T-helper 1 cell treated with Interleukin-12 subunit alpha and Interleukin-12 subunit beta and Interleukin-4 antibody, amounts not matched to agents 30 μg/mL and 1 μg/mL, for 36 hours (primary cell): Measurements from ENCODE around the gene MAMDC2.

Experiments used
- H3K27ac Mint-ChIP-seq: one replicate; pipeline ENCODE4 v1.8.0; 2021; ENCODE audit warnings: mild to moderate bottlenecking, mixed read lengths
- H3K27me3 Mint-ChIP-seq: one replicate; pipeline ENCODE4 v1.8.0; 2021; ENCODE audit warnings: low read depth, mixed read lengths
- H3K36me3 Mint-ChIP-seq: one replicate; pipeline ENCODE4 v1.8.0; 2021; ENCODE audit warnings: low read depth, mixed read lengths
- H3K4me1 Mint-ChIP-seq: one replicate; pipeline ENCODE4 v1.8.0; 2021; ENCODE audit warnings: low read depth, mixed read lengths
- H3K4me3 Mint-ChIP-seq: one replicate; pipeline ENCODE4 v1.8.0; 2021; ENCODE audit warnings: mild to moderate bottlenecking, moderate library complexity, mixed read lengths
- H3K9me3 Mint-ChIP-seq: one replicate; pipeline ENCODE4 v1.8.0; 2021; ENCODE audit warnings: mixed read lengths

Gene MAMDC2

GRCh38 chr9:70094747-70095146 is 51.1 kb downstream of the MAMDC2 start:
- H3K4me3 Mint-ChIP-seq, result no peak overlapping the region
- no peaks in the 10 kb centered on the region for H3K4me1 Mint-ChIP-seq
- H3K9me3 Mint-ChIP-seq, result no peaks in the 10 kb centered on the region
- H3K27ac Mint-ChIP-seq, result no peak overlapping the region
- no peaks in the 10 kb centered on the region for H3K36me3 Mint-ChIP-seq
- no peaks in the 10 kb centered on the region for H3K27me3 Mint-ChIP-seq

GRCh38 chr9:70097187-70097586 is 53.5 kb downstream of the MAMDC2 start:
- H3K27me3 Mint-ChIP-seq, result no peaks in the 10 kb centered on the region
- no peaks in the 10 kb centered on the region for H3K9me3 Mint-ChIP-seq
- no peaks in the 10 kb centered on the region for H3K36me3 Mint-ChIP-seq
- H3K27ac Mint-ChIP-seq, result no peak overlapping the region
- H3K4me3 Mint-ChIP-seq, result no peak overlapping the region
- H3K4me1 Mint-ChIP-seq, result no peaks in the 10 kb centered on the region

- no peak overlapping the region for H3K4me3 Mint-ChIP-seq
- no peaks in the 10 kb centered on the region for H3K36me3 Mint-ChIP-seq
- no peaks in the 10 kb centered on the region for H3K4me1 Mint-ChIP-seq
- H3K9me3 Mint-ChIP-seq, result no peaks in the 10 kb centered on the region
- no peak overlapping the region for H3K27ac Mint-ChIP-seq
- H3K27me3 Mint-ChIP-seq, result no peaks in the 10 kb centered on the region
Measured at GRCh38 chr9:70100362-70100761, 56.7 kb downstream of the MAMDC2 start.

GRCh38 chr9:70101265-70101664 is 57.6 kb downstream of the MAMDC2 start:
- H3K27me3 Mint-ChIP-seq, result no peaks in the 10 kb centered on the region
- no peaks in the 10 kb centered on the region for H3K9me3 Mint-ChIP-seq
- no peak overlapping the region for H3K4me3 Mint-ChIP-seq
- no peaks in the 10 kb centered on the region for H3K4me1 Mint-ChIP-seq
- no peak overlapping the region for H3K27ac Mint-ChIP-seq
- H3K36me3 Mint-ChIP-seq, result no peaks in the 10 kb centered on the region

- peaks cover under 1% of the 10 kb centered on the region for H3K4me1 Mint-ChIP-seq
- no peaks in the 10 kb centered on the region for H3K36me3 Mint-ChIP-seq
- peaks cover 14% of the 10 kb centered on the region for H3K27me3 Mint-ChIP-seq
- H3K4me3 Mint-ChIP-seq, result no peak overlapping the region
- no peak overlapping the region for H3K27ac Mint-ChIP-seq
- no peaks in the 10 kb centered on the region for H3K9me3 Mint-ChIP-seq
Measured at GRCh38 chr9:70105147-70105546, 61.5 kb downstream of the MAMDC2 start.

- H3K4me1 Mint-ChIP-seq, result peaks cover 6% of the 10 kb centered on the region
- H3K9me3 Mint-ChIP-seq, result no peaks in the 10 kb centered on the region
- H3K27me3 Mint-ChIP-seq, result peaks cover 18% of the 10 kb centered on the region
- H3K4me3 Mint-ChIP-seq, result no peak overlapping the region
- no peak overlapping the region for H3K27ac Mint-ChIP-seq
- H3K36me3 Mint-ChIP-seq, result no peaks in the 10 kb centered on the region
Measured at GRCh38 chr9:70106571-70106970, 62.9 kb downstream of the MAMDC2 start.

GRCh38 chr9:70107558-70107957 is 63.9 kb downstream of the MAMDC2 start:
- peaks cover 18% of the 10 kb centered on the region for H3K27me3 Mint-ChIP-seq
- no peaks in the 10 kb centered on the region for H3K36me3 Mint-ChIP-seq
- H3K27ac Mint-ChIP-seq, result no peak overlapping the region
- no peak overlapping the region for H3K4me3 Mint-ChIP-seq
- peaks cover 6% of the 10 kb centered on the region for H3K4me1 Mint-ChIP-seq
- H3K9me3 Mint-ChIP-seq, result no peaks in the 10 kb centered on the region

GRCh38 chr9:70108181-70108580 is 64.5 kb downstream of the MAMDC2 start:
- no peaks in the 10 kb centered on the region for H3K9me3 Mint-ChIP-seq
- H3K27ac Mint-ChIP-seq, result no peak overlapping the region
- peaks cover 18% of the 10 kb centered on the region for H3K27me3 Mint-ChIP-seq
- no peaks in the 10 kb centered on the region for H3K36me3 Mint-ChIP-seq
- peaks cover 6% of the 10 kb centered on the region for H3K4me1 Mint-ChIP-seq
- no peak overlapping the region for H3K4me3 Mint-ChIP-seq

- Mint-ChIP-seq H3K27me3 (peaks cover 22% of the 10 kb centered on the region), H3K27ac (no peak overlapping the region), H3K9me3 (no peaks in the 10 kb centered on the region), H3K4me1 (peaks cover 6% of the 10 kb centered on the region), H3K4me3 (no peak overlapping the region), H3K36me3 (no peaks in the 10 kb centered on the region)
Measured at GRCh38 chr9:70110194-70111041, 66.8 kb downstream of the MAMDC2 start.

- no peaks in the 10 kb centered on the region for H3K9me3 Mint-ChIP-seq
- H3K4me3 Mint-ChIP-seq, result no peak overlapping the region
- no peak overlapping the region for H3K27ac Mint-ChIP-seq
- peaks cover 6% of the 10 kb centered on the region for H3K4me1 Mint-ChIP-seq
- H3K27me3 Mint-ChIP-seq, result peaks cover 22% of the 10 kb centered on the region
- no peaks in the 10 kb centered on the region for H3K36me3 Mint-ChIP-seq
Measured at GRCh38 chr9:70111042-70111602, 67.5 kb downstream of the MAMDC2 start.

GRCh38 chr9:70111641-70112236 is 68.1 kb downstream of the MAMDC2 start:
- Mint-ChIP-seq H3K9me3 (no peaks in the 10 kb centered on the region), H3K4me1 (peaks cover 6% of the 10 kb centered on the region), H3K27me3 (peaks cover 21% of the 10 kb centered on the region), H3K36me3 (no peaks in the 10 kb centered on the region), H3K27ac (no peak overlapping the region), H3K4me3 (no peak overlapping the region)

GRCh38 chr9:70112981-70113380 is 69.3 kb downstream of the MAMDC2 start:
- no peaks in the 10 kb centered on the region for H3K9me3 Mint-ChIP-seq
- H3K27ac Mint-ChIP-seq, result no peak overlapping the region
- H3K27me3 Mint-ChIP-seq, result peaks cover 15% of the 10 kb centered on the region
- H3K36me3 Mint-ChIP-seq, result no peaks in the 10 kb centered on the region
- peaks cover 6% of the 10 kb centered on the region for H3K4me1 Mint-ChIP-seq
- no peak overlapping the region for H3K4me3 Mint-ChIP-seq

GRCh38 chr9:70113403-70114022 is 69.9 kb downstream of the MAMDC2 start:
- H3K27me3 Mint-ChIP-seq, result peaks cover 19% of the 10 kb centered on the region

GRCh38 chr9:70114898-70115297 is 71.2 kb downstream of the MAMDC2 start:
- no peaks in the 10 kb centered on the region for H3K36me3 Mint-ChIP-seq
- peaks cover 22% of the 10 kb centered on the region for H3K27me3 Mint-ChIP-seq
- H3K4me3 Mint-ChIP-seq, result no peak overlapping the region
- H3K4me1 Mint-ChIP-seq, result peaks cover 6% of the 10 kb centered on the region
- no peak overlapping the region for H3K27ac Mint-ChIP-seq
- no peaks in the 10 kb centered on the region for H3K9me3 Mint-ChIP-seq

More at GRCh38 chr9:70113403-70114022, 69.9 kb downstream of the MAMDC2 start:
- no peak overlapping the region for H3K4me3 Mint-ChIP-seq
- peaks cover 6% of the 10 kb centered on the region for H3K4me1 Mint-ChIP-seq
- no peak overlapping the region for H3K27ac Mint-ChIP-seq
- H3K9me3 Mint-ChIP-seq, result no peaks in the 10 kb centered on the region
- H3K36me3 Mint-ChIP-seq, result no peaks in the 10 kb centered on the region
